ENCODE results near the gene PRM3. TPM values are rescaled to one million over a fixed set of nuclear protein-coding genes. Genes with fewer than 3 reads are reported as not detected.

The PRM3 gene
- total RNA-seq, 4 donors from 2014 or later: not detected

GRCh38 chr16:11296706-11297491 lies 23.5 kb upstream of the PRM3 start:
- ATAC-seq: no peak
- WGBS, 2 donors (ENCODE audit: low coverage in 1 of 2): 58 to 100% methylated on average over 1 to 9 of the region's 10 CpGs
- Histone ChIP-seq H3K36me3 (no peaks in the 10 kb centered on the region), H3K4me1 (peaks cover 0 to 18% (median 10%) of the 10 kb centered on the region in 3 donors), H3K27me3 (no peaks in the 10 kb centered on the region), H3K27ac (peak overlapping the region in 1 of 4 donors; percentile 19), H3K4me3 (peak overlapping the region in 1 of 2 donors; percentile 30), H3K9me3 (no peaks in the 10 kb centered on the region)
- TF ChIP-seq POLR2AphosphoS5 (IDR thresholded peaks at IDR 0.05): no peak
- no peak for TF ChIP-seq POLR2A (IDR thresholded peaks at IDR 0.05)
- no peak for TF ChIP-seq CTCF (IDR thresholded peaks at IDR 0.05)
- TF ChIP-seq EP300 (IDR thresholded peaks at IDR 0.05): no peak

GRCh38 chr16:11296351-11296705 lies 22.9 kb upstream of the PRM3 start:
- ATAC-seq: no peak
- Histone ChIP-seq H3K27me3 (no peaks in the 10 kb centered on the region), H3K27ac (no peak overlapping the region), H3K36me3 (no peaks in the 10 kb centered on the region), H3K9me3 (no peaks in the 10 kb centered on the region), H3K4me1 (peaks cover 0 to 18% (median 10%) of the 10 kb centered on the region in 3 donors), H3K4me3 (no peak overlapping the region)
- TF ChIP-seq CTCF (IDR thresholded peaks at IDR 0.05): no peak
- TF ChIP-seq POLR2A (IDR thresholded peaks at IDR 0.05): no peak
- no peak for TF ChIP-seq EP300 (IDR thresholded peaks at IDR 0.05)
- TF ChIP-seq POLR2AphosphoS5 (IDR thresholded peaks at IDR 0.05): no peak
- 59% methylated on average over 2 of the region's 3 CpGs; no CpG with 5 or more reads in 1 of the 2 donors for WGBS, 2 donors (ENCODE audit: low coverage in 1 of 2)

- TF ChIP-seq EP300 (IDR thresholded peaks at IDR 0.05): no peak
- no peak for TF ChIP-seq CTCF (IDR thresholded peaks at IDR 0.05)
- TF ChIP-seq POLR2A (IDR thresholded peaks at IDR 0.05): no peak
- no peak for TF ChIP-seq POLR2AphosphoS5 (IDR thresholded peaks at IDR 0.05)
- no peaks in the 10 kb centered on the region for H3K27me3 ChIP-seq
- ATAC-seq: no peak
- H3K4me1 ChIP-seq: peaks cover 0 to 18% (median 10%) of the 10 kb centered on the region in 3 donors
- no peak overlapping the region for H3K4me3 ChIP-seq
- H3K9me3 ChIP-seq: no peaks in the 10 kb centered on the region
- 94 to 96% methylated on average over 4 of the region's 4 CpGs for WGBS, 2 donors (ENCODE audit: low coverage in 1 of 2)
- no peak overlapping the region for H3K27ac ChIP-seq
- H3K36me3 ChIP-seq: no peaks in the 10 kb centered on the region
Observed at GRCh38 chr16:11295672-11296071, 22.2 kb upstream of the PRM3 start.

- TF ChIP-seq POLR2A (IDR thresholded peaks at IDR 0.05) (no peak), POLR2AphosphoS5 (IDR thresholded peaks at IDR 0.05) (no peak), CTCF (IDR thresholded peaks at IDR 0.05) (no peak), EP300 (IDR thresholded peaks at IDR 0.05) (no peak)
Observed at GRCh38 chr16:11292076-11292748, 18.8 kb upstream of the PRM3 start.

More at GRCh38 chr16:11292076-11292748, 18.8 kb upstream of the PRM3 start:
- H3K9me3 ChIP-seq: no peaks in the 10 kb centered on the region
- H3K27ac ChIP-seq: no peak overlapping the region
- ATAC-seq: no peak
- H3K4me1 ChIP-seq: peaks cover 0 to 6% (median 3%) of the 10 kb centered on the region in 3 donors
- no peaks in the 10 kb centered on the region for H3K27me3 ChIP-seq
- H3K36me3 ChIP-seq: no peaks in the 10 kb centered on the region
- WGBS, 2 donors (ENCODE audit: low coverage in 1 of 2): 83 to 85% methylated on average over 1 to 6 of the region's 7 CpGs
- no peak overlapping the region for H3K4me3 ChIP-seq

All from gastroesophageal sphincter (tissue), 4 donors.